H7 (cell line): Measurements from ENCODE around the gene SFT2D3. TPM values are rescaled to one million over a fixed set of nuclear protein-coding genes. Genes with fewer than 3 reads are reported as not detected.

Experiments
- DNase-seq: peaks from one replicate; pipeline ENCODE4 v3.0.0; 2012
- H3K27me3 ChIP-seq: 2 replicates; pipeline ENCODE4 v1.6.0; 2011; ENCODE audit warnings: mild to moderate bottlenecking, low read length; ENCODE audit not compliant: control insufficient read depth, insufficient read depth
- H3K36me3 ChIP-seq: replicated peaks from 2 replicates; pipeline ENCODE4 v1.5.1; 2011; ENCODE audit warnings: low read length; ENCODE audit not compliant: control insufficient read depth, insufficient read depth
- H3K4me3 ChIP-seq: 2 replicates; pipeline ENCODE4 v1.5.1; 2011; ENCODE audit warnings: low read depth, mild to moderate bottlenecking, control low read depth, low read length, moderate library complexity; ENCODE audit not compliant: insufficient read depth
- total RNA-seq: library from RNA; depleted of rRNA; stranded (reverse); fragments of >200 nt; shearing (Covaris generic); gene quantifications from 2 replicates; pipeline ENCODE4 v1.2.3, GENCODE V29; 2014; rRNA removed

The SFT2D3 gene
- total RNA-seq: 10.5 and 13.4 TPM in 2 replicates

- peaks cover 2% of the 10 kb centered on the region; the same call in 1 of the 2 replicates for H3K36me3 ChIP-seq
- H3K4me3 ChIP-seq: peak within 1 kb of the TSS; percentile 69
Measured at GRCh38 chr2:127701193-127701650, at the start of gene SFT2D3. Gene SFT2D3 (plus strand): TSS chr2:127701497. CDS start chr2:127701529, 32 bp downstream.

GRCh38 chr2:127651971-127652550, 49.2 kb upstream of the SFT2D3 start:
- H3K27me3 ChIP-seq: no peaks in the 10 kb centered on the region
- no peak overlapping the region for H3K4me3 ChIP-seq
- DNase-seq: no peak
- H3K36me3 ChIP-seq: no peaks in the 10 kb centered on the region

More at GRCh38 chr2:127701193-127701650, at the start of gene SFT2D3:
- DNase-seq: peak; percentile 95
- H3K27me3 ChIP-seq: no peaks in the 10 kb centered on the region

GRCh38 chr2:127652786-127653357, 48.4 kb upstream of the SFT2D3 start:
- Histone ChIP-seq H3K27me3 (no peaks in the 10 kb centered on the region), H3K4me3 (no peak overlapping the region), H3K36me3 (no peaks in the 10 kb centered on the region)
- no peak for DNase-seq

GRCh38 chr2:127653421-127654083, 47.7 kb upstream of the SFT2D3 start:
- DNase-seq: no peak
- Histone ChIP-seq H3K4me3 (no peak overlapping the region), H3K27me3 (no peaks in the 10 kb centered on the region), H3K36me3 (no peaks in the 10 kb centered on the region)

- H3K27me3 ChIP-seq: no peaks in the 10 kb centered on the region
- no peak for DNase-seq
- no peak overlapping the region for H3K4me3 ChIP-seq
- H3K36me3 ChIP-seq: no peaks in the 10 kb centered on the region
Measured at GRCh38 chr2:127654084-127654837, 47.0 kb upstream of the SFT2D3 start.

GRCh38 chr2:127654838-127655175, 46.5 kb upstream of the SFT2D3 start:
- Histone ChIP-seq H3K36me3 (no peaks in the 10 kb centered on the region), H3K4me3 (no peak overlapping the region), H3K27me3 (no peaks in the 10 kb centered on the region)
- DNase-seq: no peak

GRCh38 chr2:127655209-127656073, 45.9 kb upstream of the SFT2D3 start:
- Histone ChIP-seq H3K4me3 (no peak overlapping the region), H3K36me3 (no peaks in the 10 kb centered on the region), H3K27me3 (no peaks in the 10 kb centered on the region)
- no peak for DNase-seq

- no peaks in the 10 kb centered on the region for H3K36me3 ChIP-seq
- no peak for DNase-seq
- H3K27me3 ChIP-seq: no peaks in the 10 kb centered on the region
- H3K4me3 ChIP-seq: no peak overlapping the region
Measured at GRCh38 chr2:127656569-127657231, 44.6 kb upstream of the SFT2D3 start.

- Histone ChIP-seq H3K4me3 (no peak overlapping the region), H3K36me3 (no peaks in the 10 kb centered on the region), H3K27me3 (no peaks in the 10 kb centered on the region)
- DNase-seq: no peak
Measured at GRCh38 chr2:127657232-127657595, 44.1 kb upstream of the SFT2D3 start.

GRCh38 chr2:127658146-127658545, 43.2 kb upstream of the SFT2D3 start:
- Histone ChIP-seq H3K27me3 (no peaks in the 10 kb centered on the region), H3K36me3 (no peaks in the 10 kb centered on the region), H3K4me3 (no peak overlapping the region)
- DNase-seq: no peak

GRCh38 chr2:127658641-127659407, 42.5 kb upstream of the SFT2D3 start:
- peaks cover 2% of the 10 kb centered on the region; the same call in 1 of the 2 replicates for H3K27me3 ChIP-seq
- no peak for DNase-seq
- H3K36me3 ChIP-seq: no peaks in the 10 kb centered on the region
- H3K4me3 ChIP-seq: no peak overlapping the region

GRCh38 chr2:127659408-127660290, 41.6 kb upstream of the SFT2D3 start:
- Histone ChIP-seq H3K27me3 (peaks cover 5% of the 10 kb centered on the region; the same call in 1 of the 2 replicates), H3K36me3 (no peaks in the 10 kb centered on the region), H3K4me3 (no peak overlapping the region)
- DNase-seq: no peak
